Vagina (tissue), 2 donors: ENCODE measurements around the gene TNFRSF25. TPM values are rescaled to one million over a fixed set of nuclear protein-coding genes. Genes with fewer than 3 reads are reported as not detected.

Experiments used
- DNase-seq, 2 donors: peaks; one replicate each; pipeline ENCODE4 v3.0.0-alpha.2; 2017; ENCODE audit errors: extremely low spot score in 2 of 2
- H3K27ac ChIP-seq: fragments of 200-600 bp; sonication (generic); one replicate; pipeline ENCODE4 v1.5.1; 2019
- H3K27me3 ChIP-seq: fragments of 200-600 bp; sonication (generic); one replicate; pipeline ENCODE4 v1.5.1; 2019
- H3K36me3 ChIP-seq, 2 donors: fragments of 200-600 bp; sonication (generic); one replicate each; pipeline ENCODE4 v1.5.1; 2017 to 2019
- H3K4me1 ChIP-seq: fragments of 200-600 bp; sonication (generic); one replicate; pipeline ENCODE4 v1.5.1; 2019
- H3K4me3 ChIP-seq, 2 donors: fragments of 200-600 bp; sonication (generic); 1 replicate in 1 of 2; 2 replicates in 1 of 2; pipeline ENCODE4 v1.5.1; 2016 to 2019
- H3K9me3 ChIP-seq: fragments of 200-600 bp; sonication (generic); one replicate; pipeline ENCODE4 v1.5.1; 2019
- POLR2A ChIP-seq, 2 donors: fragments of 450-650 bp; IDR thresholded peaks; one replicate each; pipeline ENCODE4 v1.6.1; 2017; ENCODE audit warnings: antibody characterized with exemption in 2 of 2, mild to moderate bottlenecking in 2 of 2, moderate library complexity in 2 of 2
- POLR2AphosphoS5 ChIP-seq, 2 donors: sonication (generic); formaldehyde crosslinking; IDR thresholded peaks; one replicate each; pipeline ENCODE4 v1.9.0; 2017; ENCODE audit warnings: antibody characterized with exemption in 2 of 2, mild to moderate bottlenecking in 2 of 2, low read depth in 1 of 2; ENCODE audit not compliant: insufficient read depth in 1 of 2
- intact Hi-C: fragments of 100-400 bp; cut with DNase I; formaldehyde crosslinking; loops from one replicate; pipeline ENCODE4 v1.15.1; 2023
- total RNA-seq: library from RNA; depleted of rRNA; stranded (reverse); fragments of >200 nt; gene quantifications from one replicate; pipeline ENCODE4 v1.2.3, GENCODE V29; 2016
- TF ChIP-seq, protein P1 (sequence below), 3 experiments: fragments of 450-650 bp in 2 of 3; fragments of 200-600 bp in 1 of 3; sonication (generic) in 1 of 3; IDR thresholded peaks; one replicate each; pipeline ENCODE4 v1.5.1; 2017 to 2019; ENCODE audit warnings: antibody characterized with exemption in 3 of 3, mild to moderate bottlenecking in 2 of 3, moderate library complexity in 2 of 3

The TNFRSF25 gene
- total RNA-seq, 1 donor from 2014 or later, result 32.7 TPM

DNA sequence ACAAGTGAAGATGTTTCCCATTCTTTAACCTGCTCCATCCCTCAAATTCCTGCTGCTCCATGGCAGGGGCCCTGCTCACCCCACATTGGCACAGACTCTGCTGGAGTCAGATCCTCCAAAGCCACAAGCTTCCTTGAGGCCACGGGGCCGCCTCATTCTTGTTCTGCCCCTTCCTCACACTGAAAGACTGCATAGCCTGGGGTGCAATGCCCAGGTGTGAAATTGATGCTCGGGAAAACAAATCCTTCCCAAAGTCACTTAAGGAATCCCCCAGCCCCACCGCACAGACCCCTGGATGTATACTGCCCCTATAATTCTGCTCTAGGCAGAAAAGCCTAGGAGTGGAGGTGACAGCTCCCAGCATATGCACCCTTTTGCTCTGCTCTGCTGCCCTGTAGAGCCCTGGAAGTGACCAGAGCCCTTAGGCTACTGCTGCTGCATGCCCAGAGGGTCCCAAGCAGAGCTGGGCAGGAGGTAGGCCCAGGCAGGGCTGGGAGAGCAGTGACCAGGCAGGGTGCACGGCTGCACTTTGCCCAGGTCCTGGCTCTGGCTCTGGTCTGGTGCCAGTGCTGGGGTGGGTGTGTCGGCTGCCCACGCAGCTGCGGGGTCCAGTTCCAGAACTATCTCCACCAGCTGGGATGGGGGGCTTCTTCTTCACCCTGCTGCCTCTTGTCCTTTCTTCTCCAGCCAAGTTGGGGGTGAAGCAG lies 47.9 kb downstream of the TNFRSF25 start:
- TF ChIP-seq POLR2A (IDR thresholded peaks at IDR 0.05) (no peak), POLR2AphosphoS5 (IDR thresholded peaks at IDR 0.05; ENCODE audit: insufficient read depth in 1 of 2, low read depth in 1 of 2) (no peak)
- TF ChIP-seq, protein P1, sequence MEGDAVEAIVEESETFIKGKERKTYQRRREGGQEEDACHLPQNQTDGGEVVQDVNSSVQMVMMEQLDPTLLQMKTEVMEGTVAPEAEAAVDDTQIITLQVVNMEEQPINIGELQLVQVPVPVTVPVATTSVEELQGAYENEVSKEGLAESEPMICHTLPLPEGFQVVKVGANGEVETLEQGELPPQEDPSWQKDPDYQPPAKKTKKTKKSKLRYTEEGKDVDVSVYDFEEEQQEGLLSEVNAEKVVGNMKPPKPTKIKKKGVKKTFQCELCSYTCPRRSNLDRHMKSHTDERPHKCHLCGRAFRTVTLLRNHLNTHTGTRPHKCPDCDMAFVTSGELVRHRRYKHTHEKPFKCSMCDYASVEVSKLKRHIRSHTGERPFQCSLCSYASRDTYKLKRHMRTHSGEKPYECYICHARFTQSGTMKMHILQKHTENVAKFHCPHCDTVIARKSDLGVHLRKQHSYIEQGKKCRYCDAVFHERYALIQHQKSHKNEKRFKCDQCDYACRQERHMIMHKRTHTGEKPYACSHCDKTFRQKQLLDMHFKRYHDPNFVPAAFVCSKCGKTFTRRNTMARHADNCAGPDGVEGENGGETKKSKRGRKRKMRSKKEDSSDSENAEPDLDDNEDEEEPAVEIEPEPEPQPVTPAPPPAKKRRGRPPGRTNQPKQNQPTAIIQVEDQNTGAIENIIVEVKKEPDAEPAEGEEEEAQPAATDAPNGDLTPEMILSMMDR (IDR thresholded peaks at IDR 0.05), result no peak
- peaks cover 6% of the 10 kb centered on the region for H3K27me3 ChIP-seq
- H3K4me1 ChIP-seq, result peaks cover 32% of the 10 kb centered on the region
- intact Hi-C loops, result no loop called here
- no peaks in the 10 kb centered on the region for H3K9me3 ChIP-seq
- no peak overlapping the region for H3K27ac ChIP-seq
- DNase-seq, result no peak
- peak overlapping the region in 1 of 2 donors; percentile 47 for H3K4me3 ChIP-seq
- H3K36me3 ChIP-seq, result no peaks in the 10 kb centered on the region

DNA sequence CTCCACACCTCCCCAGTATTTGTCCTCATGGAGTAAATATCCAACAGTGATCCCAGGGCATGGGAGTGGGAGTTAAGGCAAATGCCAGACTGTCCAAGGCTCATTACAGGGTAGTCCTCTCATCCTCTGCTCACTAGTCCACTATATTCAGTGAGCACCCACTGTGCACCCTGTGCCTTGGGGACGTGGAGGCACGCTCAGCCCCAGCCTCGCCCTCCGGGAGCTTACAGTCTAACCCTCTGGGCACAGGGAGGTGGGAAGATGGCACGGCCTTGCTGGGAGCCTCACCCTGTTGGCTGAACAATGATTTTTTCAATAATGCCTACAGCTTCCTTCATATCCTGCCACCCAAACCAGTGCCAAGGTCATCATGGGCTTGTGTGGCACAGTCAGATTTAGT lies 49.1 kb downstream of the TNFRSF25 start:
- H3K27ac ChIP-seq, result no peak overlapping the region
- no peaks in the 10 kb centered on the region for H3K9me3 ChIP-seq
- peaks cover 6% of the 10 kb centered on the region for H3K27me3 ChIP-seq
- TF ChIP-seq, protein P1 (IDR thresholded peaks at IDR 0.05), result no peak
- TF ChIP-seq POLR2A (IDR thresholded peaks at IDR 0.05), result no peak
- no peak for TF ChIP-seq POLR2AphosphoS5 (IDR thresholded peaks at IDR 0.05; ENCODE audit: insufficient read depth in 1 of 2, low read depth in 1 of 2)
- no peak overlapping the region for H3K4me3 ChIP-seq
- H3K4me1 ChIP-seq, result peaks cover 31% of the 10 kb centered on the region
- no peak for DNase-seq
- intact Hi-C loops, result no loop called here
- H3K36me3 ChIP-seq, result no peaks in the 10 kb centered on the region

DNA sequence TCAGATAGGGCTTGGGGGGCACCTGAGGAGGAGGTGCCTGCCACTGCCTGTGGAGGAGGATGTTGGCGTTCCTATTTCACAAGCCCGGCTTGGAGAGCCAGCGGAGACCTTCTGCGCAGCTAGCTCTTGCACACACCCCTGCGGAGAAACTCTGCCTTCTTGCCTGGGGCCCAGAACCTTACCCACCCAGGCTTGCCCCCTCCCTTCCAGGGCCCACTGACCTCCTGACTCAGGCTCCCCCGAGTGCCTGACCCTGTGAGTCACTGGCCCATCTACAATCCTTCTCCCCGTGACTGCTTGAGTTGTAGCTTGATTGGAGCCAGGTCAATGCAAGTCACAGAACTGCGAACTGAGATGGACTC lies 49.7 kb downstream of the TNFRSF25 start:
- peaks cover 31% of the 10 kb centered on the region for H3K4me1 ChIP-seq
- intact Hi-C loops, result no loop called here
- H3K4me3 ChIP-seq, result no peak overlapping the region
- no peaks in the 10 kb centered on the region for H3K36me3 ChIP-seq
- H3K27me3 ChIP-seq, result peaks cover 6% of the 10 kb centered on the region
- DNase-seq, result no peak
- H3K27ac ChIP-seq, result no peak overlapping the region
- TF ChIP-seq POLR2A (IDR thresholded peaks at IDR 0.05), result no peak
- TF ChIP-seq, protein P1 (IDR thresholded peaks at IDR 0.05), result no peak
- no peak for TF ChIP-seq POLR2AphosphoS5 (IDR thresholded peaks at IDR 0.05; ENCODE audit: insufficient read depth in 1 of 2, low read depth in 1 of 2)
- H3K9me3 ChIP-seq, result no peaks in the 10 kb centered on the region

DNA sequence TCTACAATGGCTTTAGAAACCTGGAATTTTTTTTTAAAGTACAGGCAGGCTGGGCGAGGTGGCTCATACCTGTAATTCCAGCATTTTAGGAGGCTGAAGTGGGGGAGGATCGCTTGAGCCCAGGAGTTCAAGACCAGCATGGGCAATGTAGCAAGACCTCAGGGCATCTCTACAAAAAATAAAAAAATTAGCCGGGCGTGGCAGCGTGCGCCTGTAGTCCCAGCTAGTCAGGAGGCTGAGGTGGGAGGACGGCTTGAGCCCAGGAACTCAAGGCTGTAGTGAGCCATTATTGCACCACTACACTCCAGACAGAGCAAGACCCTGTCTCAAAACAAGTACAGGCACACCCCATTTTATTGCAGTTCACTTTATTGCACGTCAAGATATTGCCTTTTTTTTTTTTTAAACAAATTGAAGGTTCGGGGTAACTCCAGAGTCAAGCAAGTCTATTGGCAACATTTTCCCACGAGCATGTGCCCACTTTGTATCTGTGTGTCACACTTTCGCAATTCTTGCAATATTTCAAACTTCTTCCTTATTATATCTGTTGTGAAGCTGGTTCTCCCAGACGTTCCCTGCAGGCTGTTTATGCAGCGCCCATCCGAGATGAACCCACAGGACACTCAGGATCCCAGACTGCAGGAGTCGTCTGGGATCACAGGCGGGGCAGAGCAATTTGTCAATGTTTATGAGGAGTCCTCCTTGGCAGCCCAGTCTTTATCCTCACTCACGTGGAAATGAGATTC lies 50.9 kb downstream of the TNFRSF25 start:
- Histone ChIP-seq H3K36me3 (no peaks in the 10 kb centered on the region), H3K27ac (no peak overlapping the region), H3K4me3 (no peak overlapping the region), H3K9me3 (no peaks in the 10 kb centered on the region), H3K4me1 (peaks cover 22% of the 10 kb centered on the region), H3K27me3 (peaks cover 6% of the 10 kb centered on the region)
- intact Hi-C loops, result no loop called here
- no peak for DNase-seq
- TF ChIP-seq POLR2A (IDR thresholded peaks at IDR 0.05) (no peak), POLR2AphosphoS5 (IDR thresholded peaks at IDR 0.05; ENCODE audit: insufficient read depth in 1 of 2, low read depth in 1 of 2) (no peak)
- TF ChIP-seq, protein P1 (IDR thresholded peaks at IDR 0.05), result no peak

DNA sequence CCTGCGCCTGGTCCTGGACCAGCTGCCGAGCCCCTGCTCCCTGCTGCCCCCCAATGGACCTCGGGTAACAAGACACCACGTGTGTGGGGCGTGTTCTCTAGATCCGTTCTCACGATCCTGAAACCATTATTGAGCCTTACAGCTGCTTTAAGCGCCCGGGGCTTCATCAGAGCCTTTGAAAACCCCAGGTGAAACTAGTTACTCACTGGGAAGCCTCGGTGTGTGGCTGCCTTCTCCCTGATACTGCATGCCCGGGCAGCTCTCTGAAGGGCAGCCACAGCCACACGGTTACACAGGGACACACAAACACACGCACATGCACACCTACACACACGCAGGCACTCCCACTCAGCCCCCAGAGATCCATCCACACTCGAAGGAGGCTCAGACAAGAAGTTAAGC lies 51.5 kb downstream of the TNFRSF25 start:
- Histone ChIP-seq H3K9me3 (no peaks in the 10 kb centered on the region), H3K27ac (no peak overlapping the region), H3K27me3 (peaks cover 5% of the 10 kb centered on the region), H3K4me3 (no peak overlapping the region), H3K4me1 (peaks cover 16% of the 10 kb centered on the region), H3K36me3 (no peaks in the 10 kb centered on the region)
- intact Hi-C loops, result no loop called here
- DNase-seq, result no peak
- TF ChIP-seq POLR2AphosphoS5 (IDR thresholded peaks at IDR 0.05; ENCODE audit: insufficient read depth in 1 of 2, low read depth in 1 of 2) (no peak), POLR2A (IDR thresholded peaks at IDR 0.05) (no peak)
- TF ChIP-seq, protein P1 (IDR thresholded peaks at IDR 0.05), result no peak
